PFSK-1 (cell line): Measurements from ENCODE around the gene PCDHAC2.

Experiments
- FOXP2 ChIP-seq: optimal IDR thresholded peaks from 2 replicates; pipeline ENCODE3; 2011; ENCODE audit warnings: borderline replicate concordance, control low read depth, inconsistent platforms; ENCODE audit not compliant: insufficient read depth; ENCODE audit errors: extremely low read length, extremely low read depth
- POLR2AphosphoS5 ChIP-seq: IDR thresholded peaks from 2 replicates; pipeline ENCODE4 v1.6.1; 2012; ENCODE audit warnings: low read depth, mild to moderate bottlenecking, control low read depth, low read length, moderate library complexity
- REST ChIP-seq, 2 experiments: IDR thresholded peaks; 2 replicates each; pipeline versions ENCODE4 v1.6.1 to v1.8.0; 2011 to 2012; ENCODE audit warnings: low read depth in 2 of 2, low read length in 2 of 2, control low read depth in 1 of 2, inconsistent platforms in 1 of 2, mild to moderate bottlenecking in 1 of 2, moderate library complexity in 1 of 2; ENCODE audit not compliant: insufficient read depth in 1 of 2
- SIN3A ChIP-seq: IDR thresholded peaks from 2 replicates; pipeline ENCODE4 v1.6.1; 2012; ENCODE audit warnings: mild to moderate bottlenecking, low read length, moderate library complexity, borderline replicate concordance; ENCODE audit not compliant: insufficient read depth
- TAF1 ChIP-seq: IDR thresholded peaks from 2 replicates; pipeline ENCODE4 v1.6.1; 2012; ENCODE audit warnings: low read length, control low read depth, borderline replicate concordance; ENCODE audit not compliant: insufficient read depth

GRCh38 chr5:140934964-140935606 is 31.2 kb upstream of the PCDHAC2 start:
- TF ChIP-seq POLR2AphosphoS5 (no peak), SIN3A (no peak), REST (IDR thresholded peaks at IDR 0.05; ENCODE audit: insufficient read depth in 1 of 2, low read depth in 2 of 2, low read length in 2 of 2) (no peak), FOXP2 (no peak), TAF1 (no peak)
